Inflammatory macrophage treated with lipopolysaccharide for 4 hours (primary cell): ENCODE data around the gene SLC17A5.
"Not testable (repeated sequence)": the region's sequence is repeated elsewhere in the genome, so short reads cannot be mapped to it uniquely, and the experiment has no call there.

Source experiments
- DNase-seq: peaks from one replicate; pipeline ENCODE4 v3.0.0-alpha.2; 2020

The SLC17A5 gene

GRCh38 chr6:73613806-73614536, 39.8 kb downstream of the SLC17A5 start:
- no peak for DNase-seq

- no peak for DNase-seq
Observed at GRCh38 chr6:73612611-73613010, 41.2 kb downstream of the SLC17A5 start.

- DNase-seq, result peak; percentile 67
Observed at GRCh38 chr6:73610444-73611275, 43.1 kb downstream of the SLC17A5 start.

GRCh38 chr6:73608761-73609160, 45.0 kb downstream of the SLC17A5 start:
- no peak for DNase-seq

- DNase-seq, result no peak
Observed at GRCh38 chr6:73606428-73606827, 47.4 kb downstream of the SLC17A5 start.

GRCh38 chr6:73604461-73604860, 49.3 kb downstream of the SLC17A5 start:
- no peak for DNase-seq

- no peak for DNase-seq
Observed at GRCh38 chr6:73604020-73604419, 49.8 kb downstream of the SLC17A5 start.

GRCh38 chr6:73586416-73586974, 67.3 kb downstream of the SLC17A5 start:
- peak; percentile 54 for DNase-seq

GRCh38 chr6:73585566-73586415, 68.0 kb downstream of the SLC17A5 start:
- DNase-seq, result peak; percentile 95

- no peak for DNase-seq
Observed at GRCh38 chr6:73581293-73581692, 72.5 kb downstream of the SLC17A5 start.

- DNase-seq, result peak; percentile 99
Observed at GRCh38 chr6:73580247-73581149, 73.3 kb downstream of the SLC17A5 start.

GRCh38 chr6:73579851-73580246, 73.9 kb downstream of the SLC17A5 start:
- DNase-seq, result peak; percentile 66

- DNase-seq, result no peak
Observed at GRCh38 chr6:73579389-73579788, 74.4 kb downstream of the SLC17A5 start.

- no peak for DNase-seq
Observed at GRCh38 chr6:73577676-73578075, 76.1 kb downstream of the SLC17A5 start.

GRCh38 chr6:73572531-73572930, 81.3 kb downstream of the SLC17A5 start:
- DNase-seq, result not testable (repeated sequence)

- not testable (repeated sequence) for DNase-seq
Observed at GRCh38 chr6:73571218-73572181, 82.3 kb downstream of the SLC17A5 start.

GRCh38 chr6:73569121-73569520, 84.7 kb downstream of the SLC17A5 start:
- DNase-seq, result no peak

GRCh38 chr6:73566954-73567591, 86.7 kb downstream of the SLC17A5 start:
- DNase-seq, result peak; percentile 93

GRCh38 chr6:73566486-73566871, 87.3 kb downstream of the SLC17A5 start:
- DNase-seq, result not testable (repeated sequence)
